GM18873 (cell line): ENCODE measurements around the gene LINC00305.

Experiments used
- ATAC-seq: cut with Tn5 transposase; IDR thresholded peaks from one replicate; pipeline ENCODE4 v1.9.1; 2021; ENCODE audit warnings: mild to moderate bottlenecking, moderate library complexity, moderate number of reproducible peaks; ENCODE audit not compliant: unreplicated experiment, low FRiP score

The LINC00305 gene

DNA sequence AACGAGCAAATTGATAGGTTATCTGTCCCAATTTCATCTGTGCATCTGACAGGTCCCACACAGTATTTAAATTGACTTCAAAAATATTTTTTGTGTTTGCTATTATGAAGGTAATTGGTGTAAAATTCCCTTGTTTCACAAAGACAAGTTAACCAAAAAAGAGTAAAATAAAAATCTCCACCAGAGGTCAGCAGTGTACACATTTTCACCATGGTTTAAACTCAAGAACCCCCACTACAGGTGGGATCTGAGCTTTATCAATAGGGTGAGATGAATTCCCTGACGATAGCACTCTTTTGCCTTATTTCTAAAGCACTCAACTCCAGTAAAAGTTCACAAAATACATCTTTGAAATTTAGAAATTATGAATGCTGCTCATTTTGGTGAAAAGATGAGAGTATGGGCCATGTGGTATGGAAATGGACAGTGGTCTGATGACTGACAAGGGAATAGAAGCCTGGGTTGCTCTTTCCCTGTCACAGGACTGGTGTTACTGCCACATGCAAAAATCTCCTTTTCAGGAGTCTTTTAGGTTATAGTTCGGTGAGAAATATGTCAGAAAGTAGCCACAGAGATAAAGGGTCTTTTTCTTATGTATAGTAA is 111.0 kb downstream of the LINC00305 start:
- ATAC-seq, result peak; percentile 66

DNA sequence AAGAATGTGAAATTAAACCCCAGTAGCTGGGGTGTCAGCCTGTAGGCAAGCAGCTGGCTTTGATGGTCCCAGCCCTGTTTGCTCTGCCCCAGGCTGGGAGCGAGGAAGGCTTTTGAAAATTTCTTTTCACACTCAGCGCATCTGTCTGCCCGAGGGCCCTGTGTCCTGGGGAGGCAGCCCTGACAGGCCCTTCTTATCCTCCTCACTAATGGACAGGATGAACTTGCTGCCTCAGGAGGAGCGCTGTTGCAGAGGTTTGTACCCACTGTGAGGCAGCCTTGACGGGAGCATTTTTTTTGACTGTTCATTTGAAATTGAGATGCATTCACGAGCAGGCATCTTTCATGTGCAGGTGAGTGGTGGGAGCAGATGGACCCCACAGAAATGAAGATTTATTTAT is 116.6 kb downstream of the LINC00305 start:
- ATAC-seq, result no peak

- ATAC-seq, result no peak
Observed at GRCh38 chr18:64031411-64031810, 117.5 kb downstream of the LINC00305 start.
